ENCODE data around the gene ZNF330. TPM values are rescaled to one million over a fixed set of nuclear protein-coding genes. Genes with fewer than 3 reads are reported as not detected.

Gene ZNF330
- polyA plus RNA-seq, 1 experiment: 47.4 TPM

GRCh38 chr4:141196227-141196933 lies 24.3 kb upstream of the ZNF330 start:
- Histone ChIP-seq H3K27me3 (ENCODE audit: control insufficient read depth, insufficient read depth, low read length) (peaks cover 4% of the 10 kb centered on the region), H3K4me3 (ENCODE audit: low read depth, low read length) (no peak overlapping the region), H3K9me3 (ENCODE audit: control insufficient read depth, insufficient read depth, low read length) (no peaks in the 10 kb centered on the region), H3K27ac (ENCODE audit: low read depth, low read length) (no peak overlapping the region)
- POLR2A ChIA-PET: no interaction called here
- no peak for TF ChIP-seq CTCF (IDR thresholded peaks at IDR 0.05; ENCODE audit: low read depth, low read length)
- CTCF ChIA-PET: no interaction called here
- no peak for DNase-seq (ENCODE audit: low read depth, low spot score)

DNA sequence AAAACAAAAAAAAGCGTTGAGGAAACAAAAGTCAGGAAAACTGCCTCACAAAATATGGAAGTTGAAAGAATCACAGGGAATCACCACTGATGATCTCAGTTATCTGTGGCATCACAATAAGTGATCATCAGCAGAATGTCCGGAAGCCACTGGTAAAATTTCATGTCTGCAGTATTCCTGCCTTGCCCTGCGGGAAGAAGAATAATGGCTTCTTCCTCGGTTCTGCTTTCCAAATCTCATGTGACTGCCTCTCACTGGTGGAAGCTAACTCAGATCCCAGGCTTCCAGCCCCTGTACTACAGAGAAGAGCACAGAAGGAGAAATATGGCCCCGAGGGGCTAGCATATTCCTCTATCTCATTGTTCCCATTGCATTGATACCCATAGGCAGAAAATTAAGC lies 12.7 kb upstream of the ZNF330 start:
- Histone ChIP-seq H3K27ac (ENCODE audit: low read depth, low read length) (no peak overlapping the region), H3K9me3 (ENCODE audit: control insufficient read depth, insufficient read depth, low read length) (no peaks in the 10 kb centered on the region), H3K27me3 (ENCODE audit: control insufficient read depth, insufficient read depth, low read length) (no peaks in the 10 kb centered on the region), H3K4me3 (ENCODE audit: low read depth, low read length) (no peak overlapping the region)
- POLR2A ChIA-PET: no interaction called here
- CTCF ChIA-PET: no interaction called here
- DNase-seq (ENCODE audit: low read depth, low spot score): no peak
- no peak for TF ChIP-seq CTCF (IDR thresholded peaks at IDR 0.05; ENCODE audit: low read depth, low read length)

- ChIA-PET CTCF (no interaction called here), POLR2A (no interaction called here)
- Histone ChIP-seq H3K9me3 (ENCODE audit: control insufficient read depth, insufficient read depth, low read length) (peaks cover 7% of the 10 kb centered on the region; the same call in 1 of the 2 replicates), H3K4me3 (ENCODE audit: low read depth, low read length) (no peak overlapping the region), H3K27me3 (ENCODE audit: control insufficient read depth, insufficient read depth, low read length) (no peaks in the 10 kb centered on the region), H3K27ac (ENCODE audit: low read depth, low read length) (no peak overlapping the region)
- no peak for TF ChIP-seq CTCF (IDR thresholded peaks at IDR 0.05; ENCODE audit: low read depth, low read length)
- no peak for DNase-seq (ENCODE audit: low read depth, low spot score)
Observed at GRCh38 chr4:141210168-141210567, 10.5 kb upstream of the ZNF330 start.

- no peak for TF ChIP-seq CTCF (IDR thresholded peaks at IDR 0.05; ENCODE audit: low read depth, low read length)
- no peaks in the 10 kb centered on the region for H3K27me3 ChIP-seq (ENCODE audit: control insufficient read depth, insufficient read depth, low read length)
- ChIA-PET POLR2A (no interaction called here), CTCF (no interaction called here)
- no peak overlapping the region for H3K4me3 ChIP-seq (ENCODE audit: low read depth, low read length)
- no peak for DNase-seq (ENCODE audit: low read depth, low spot score)
- H3K27ac ChIP-seq (ENCODE audit: low read depth, low read length): no peak overlapping the region
- peaks cover 7% of the 10 kb centered on the region; the same call in 1 of the 2 replicates for H3K9me3 ChIP-seq (ENCODE audit: control insufficient read depth, insufficient read depth, low read length)
Observed at GRCh38 chr4:141213550-141213991, 7.1 kb upstream of the ZNF330 start.

DNA sequence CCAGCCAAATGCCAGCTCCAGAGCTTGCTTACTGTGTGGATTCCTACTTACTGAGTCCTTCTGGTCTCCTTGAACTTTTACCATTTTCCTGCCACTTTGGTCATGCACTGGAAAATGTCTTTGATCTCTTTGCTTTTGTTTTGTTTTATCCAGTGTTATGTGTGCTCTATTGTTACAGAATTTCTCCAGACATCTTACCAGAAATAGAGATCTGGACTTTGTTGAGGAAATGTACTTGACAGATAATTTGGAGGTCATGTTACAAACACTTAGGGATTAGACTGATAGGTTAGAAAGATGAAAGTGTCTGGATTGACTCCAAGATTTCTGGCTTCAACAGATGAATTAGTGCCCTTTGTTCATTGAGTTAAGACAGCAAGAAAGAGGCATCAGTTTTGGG lies 5.7 kb upstream of the ZNF330 start:
- CTCF ChIA-PET: no interaction called here
- POLR2A ChIA-PET: no interaction called here
- peaks cover 7% of the 10 kb centered on the region; the same call in 1 of the 2 replicates for H3K9me3 ChIP-seq (ENCODE audit: control insufficient read depth, insufficient read depth, low read length)
- no peak overlapping the region for H3K4me3 ChIP-seq (ENCODE audit: low read depth, low read length)
- H3K27ac ChIP-seq (ENCODE audit: low read depth, low read length): no peak overlapping the region
- TF ChIP-seq CTCF (IDR thresholded peaks at IDR 0.05; ENCODE audit: low read depth, low read length): no peak
- DNase-seq (ENCODE audit: low read depth, low spot score): no peak
- no peaks in the 10 kb centered on the region for H3K27me3 ChIP-seq (ENCODE audit: control insufficient read depth, insufficient read depth, low read length)
